GM12878 (cell line): ENCODE results near the gene LYPD4. TPM values are rescaled to one million over a fixed set of nuclear protein-coding genes. Genes with fewer than 3 reads are reported as not detected.

Experiments
- ATAC-seq: fragments of 200-7000 bp; cut with Tn5 transposase; 3 replicates; pipeline ENCODE4 v1.9.1; 2020; ENCODE audit warnings: mild to moderate bottlenecking, moderate library complexity
- BruUV-seq: library from RNA; stranded (reverse); fragments of 400-500 nt; replicated peaks from 2 replicates; lab custom pipeline; 2021; lab: Mats Ljungman, UMichigan
- CTCF ChIA-PET: fragments of 300-600 bp; sonication (Branson Sonifier 250); formaldehyde crosslinking; extraction: SDS; loops from one replicate; lab custom pipeline; 2021; ENCODE audit warnings: inconsistent platforms; lab: Yijun Ruan, JAX
- POLR2A ChIA-PET: fragments of 350-600 bp; formaldehyde crosslinking; extraction: SDS; loops from one replicate; lab custom pipeline; 2021; ENCODE audit warnings: inconsistent platforms; lab: Charles Lee
- RAD21 ChIA-PET: fragments of 300-600 bp; sonication (Branson Sonifier 250); formaldehyde crosslinking; loops from one replicate; lab custom pipeline; 2023; ENCODE audit warnings: antibody characterized with exemption; ENCODE audit not compliant: unreplicated experiment; lab: Charles Lee
- SMC1A ChIA-PET: fragments of 300-600 bp; sonication (Branson Sonifier 250); formaldehyde crosslinking; loops from one replicate; lab custom pipeline; 2023; ENCODE audit not compliant: unreplicated experiment, uncharacterized antibody; lab: Charles Lee
- DNase-seq: peaks from one replicate; pipeline ENCODE4 v3.0.0-alpha.2; 2011; ENCODE audit warnings: low read depth, low spot score
- FAIRE-seq: peaks from 3 replicates; lab custom pipeline; 2011; peaks lifted over from hg19 to GRCh38; lab: Jason Lieb, UNC
- H2AFZ ChIP-seq: 2 replicates; pipeline ENCODE4 v1.6.0; 2011; ENCODE audit warnings: low read depth, low read length, control low read depth; ENCODE audit not compliant: control insufficient read depth
- H3K27ac ChIP-seq: 2 replicates; pipeline ENCODE4 v1.5.1; 2011; ENCODE audit warnings: control low read depth; ENCODE audit not compliant: control insufficient read depth, insufficient read depth
- H3K27me3 ChIP-seq, 2 experiments: replicated peaks in 1 of 2; 2 replicates each; pipeline versions ENCODE4 v1.6.0 to v1.6.1; 2011; ENCODE audit warnings: low read length in 1 of 2; ENCODE audit not compliant: control insufficient read depth in 2 of 2, insufficient read depth in 2 of 2
- H3K36me3 ChIP-seq, 2 experiments: 2 replicates each; pipeline ENCODE4 v1.5.1; 2011; ENCODE audit warnings: low read length in 1 of 2; ENCODE audit not compliant: control insufficient read depth in 2 of 2, insufficient read depth in 2 of 2
- H3K4me1 ChIP-seq: 2 replicates; pipeline ENCODE4 v1.6.1; 2011; ENCODE audit warnings: mild to moderate bottlenecking, low read length, moderate library complexity, mixed read lengths; ENCODE audit not compliant: control insufficient read depth, insufficient read depth
- H3K4me2 ChIP-seq: 2 replicates; pipeline ENCODE4 v1.6.0; 2011; ENCODE audit warnings: control low read depth; ENCODE audit not compliant: control insufficient read depth, insufficient read depth
- H3K4me3 ChIP-seq: fragments of 200-600 bp; sonication (generic); 2 replicates; pipeline ENCODE4 v1.5.1; 2016
- H3K79me2 ChIP-seq: 2 replicates; pipeline ENCODE4 v1.6.0; 2011; ENCODE audit warnings: low read length; ENCODE audit not compliant: control insufficient read depth, insufficient read depth
- H3K9ac ChIP-seq: 2 replicates; pipeline ENCODE4 v1.8.0; 2011; ENCODE audit warnings: low read length, control low read depth, mixed read lengths; ENCODE audit not compliant: control insufficient read depth, insufficient read depth
- H3K9me3 ChIP-seq: replicated peaks from 3 replicates; pipeline ENCODE4 v1.5.1; 2011; ENCODE audit warnings: mild to moderate bottlenecking, low read length; ENCODE audit not compliant: control insufficient read depth, insufficient read depth
- H4K20me1 ChIP-seq: 2 replicates; pipeline ENCODE4 v1.6.0; 2011; ENCODE audit not compliant: control insufficient read depth, insufficient read depth
- E2F4 ChIP-seq: IDR thresholded peaks from 2 replicates; pipeline ENCODE4 v1.6.1; 2012; ENCODE audit warnings: low read depth, low read length, improper control_type of control experiment
- HDGF ChIP-seq: fragments of 450-650 bp; IDR thresholded peaks from 2 replicates; pipeline ENCODE4 v1.6.1; 2016; ENCODE audit warnings: antibody characterized with exemption
- NFYB ChIP-seq: IDR thresholded peaks from 2 replicates; pipeline ENCODE4 v1.6.1; 2011; ENCODE audit warnings: low read depth, mild to moderate bottlenecking, low read length, improper control_type of control experiment, moderate library complexity; ENCODE audit not compliant: insufficient read depth
- PAX8 ChIP-seq: fragments of 450-650 bp; IDR thresholded peaks from 2 replicates; pipeline ENCODE4 v1.6.1; 2017; ENCODE audit warnings: mild to moderate bottlenecking, moderate library complexity
- ZZZ3 ChIP-seq: IDR thresholded peaks from 2 replicates; pipeline ENCODE4 v1.6.1; 2011; ENCODE audit warnings: low read depth; ENCODE audit not compliant: control insufficient read depth, insufficient read length
- WGBS: methylation state at CpG from one replicate; pipeline ENCODE4 v1.1.6; 2016; ENCODE audit warnings: low lambda C conversion rate; ENCODE audit not compliant: insufficient replicate concordance, insufficient coverage; ENCODE audit errors: missing lambda C conversion rate; 5-methylcytosine and 5-hydroxymethylcytosine counted together
- in situ Hi-C: fragments of 300-500 bp; cut with MboI; formaldehyde crosslinking; loops from 9 replicates; pipeline ENCODE4 v1.14.3; 2018; ENCODE audit warnings: mixed read lengths
- intact Hi-C: fragments of 100-400 bp; cut with micrococcal nuclease; formaldehyde crosslinking; loops from one replicate; pipeline ENCODE4 v1.14.2; 2022; ENCODE audit not compliant: unreplicated experiment
- polyA plus RNA-seq, 11 experiments: library from polyadenylated mRNA; depleted of rRNA in 4 of 11; unstranded in 6 of 11; stranded (reverse) in 5 of 11; fragments of >200 nt; fragmentation: Nextera tagmentation in 4 of 11; fragmentation: Illumina TruSeq in 1 of 11; extraction: Ambion mirVana in 4 of 11; extraction: Trizol in 1 of 11; gene quantifications; 1 replicate in 1 of 11; 2 replicates in 10 of 11; pipeline versions ENCODE4 v1.2.1 to v1.2.3, GENCODE V29; 2011 to 2016; ENCODE audit warnings: inconsistent platforms in 2 of 11, missing spikeins in 2 of 11, low read depth in 1 of 11
- total RNA-seq, 4 experiments: library from RNA; depleted of rRNA in 3 of 4; stranded (reverse); fragments of >200 nt in 3 of 4; fragmentation: Illumina TruSeq in 1 of 4; extraction: Trizol in 1 of 4; gene quantifications; 2 replicates each; pipeline versions ENCODE4 v1.2.1 to v1.2.3, GENCODE V29; 2013 to 2021
- TF ChIP-seq, protein P1 (sequence below): fragments of 450-650 bp; IDR thresholded peaks from 2 replicates; pipeline ENCODE4 v1.6.1; 2017; ENCODE audit warnings: mild to moderate bottlenecking
- TF ChIP-seq, protein P2 (sequence below): IDR thresholded peaks from 2 replicates; pipeline ENCODE4 v1.6.1; 2011; ENCODE audit warnings: borderline replicate concordance, low read depth, mild to moderate bottlenecking, moderate library complexity, mixed read lengths, low read length; ENCODE audit not compliant: insufficient read depth; ENCODE audit errors: extremely low read length

The LYPD4 gene
- total and polyA plus RNA-seq, 10 of the 15 experiments (the other 5 are each of a cell fraction or from before 2014, with no cell fraction given), result not detected

DNA sequence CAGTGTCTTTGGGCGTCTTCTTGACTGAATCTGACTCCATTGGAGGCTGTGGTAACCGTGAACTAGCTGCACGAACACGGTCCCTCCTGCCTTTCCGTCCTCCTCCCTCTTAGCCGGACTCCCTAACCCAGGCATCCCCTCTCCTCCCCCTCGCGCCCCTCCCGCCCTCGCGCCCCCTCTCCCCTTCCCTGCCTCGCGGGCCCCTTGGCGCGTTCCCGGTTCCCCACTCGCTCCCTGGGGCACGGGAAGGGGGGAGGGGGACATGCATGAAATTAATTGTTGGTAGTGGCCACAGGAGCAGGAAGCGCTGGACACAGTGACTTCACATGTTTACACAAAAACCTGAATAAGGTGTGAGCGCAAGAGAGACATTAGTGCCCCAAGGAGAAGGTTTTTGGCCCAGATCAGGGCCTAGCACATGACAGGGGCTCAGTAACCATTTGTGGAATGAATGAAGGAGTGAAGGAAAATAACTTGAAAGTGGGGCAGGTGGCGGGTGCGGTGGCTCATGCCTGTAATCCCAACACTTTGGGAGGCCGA is 638 bp upstream of the LYPD4 start (continued):
- no peak for TF ChIP-seq HDGF

DNA sequence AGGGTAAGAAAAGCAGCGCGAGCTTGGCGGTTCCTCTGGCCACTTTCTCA is 343 bp upstream of the LYPD4 start, which contains the start of gene DMRTC2:
DMRTC2 (plus strand) TSS at position 42 of the 50 bp plus-strand sequence. CDS start 2,387 bp downstream, outside the sequence.
- POLR2A ChIA-PET, result no interaction called here
- CTCF ChIA-PET, result no interaction called here
- FAIRE-seq (no peak), DNase-seq (no peak), ATAC-seq (no peak)
- in situ Hi-C loops, result no loop called here
- SMC1A ChIA-PET, result no interaction called here
- Histone ChIP-seq H3K4me3 (no peak within 1 kb of the TSS), H3K27ac (no peak within 1 kb of the TSS), H2AFZ (no peak within 1 kb of the TSS), H3K4me2 (no peak within 1 kb of the TSS), H3K9me3 (no peaks in the 10 kb centered on the region), H4K20me1 (no peaks in the 10 kb centered on the region), H3K27me3 (peaks cover 0 to 1% of the 10 kb centered on the region in 2 experiments; a peak in 2 of 4 replicates), H3K79me2 (no peaks in the 10 kb centered on the region), H3K36me3 (no peaks in the 10 kb centered on the region), H3K9ac (no peak within 1 kb of the TSS), H3K4me1 (no peaks in the 10 kb centered on the region)
- no TSS peak for BruUV-seq
- TF ChIP-seq, protein P1, sequence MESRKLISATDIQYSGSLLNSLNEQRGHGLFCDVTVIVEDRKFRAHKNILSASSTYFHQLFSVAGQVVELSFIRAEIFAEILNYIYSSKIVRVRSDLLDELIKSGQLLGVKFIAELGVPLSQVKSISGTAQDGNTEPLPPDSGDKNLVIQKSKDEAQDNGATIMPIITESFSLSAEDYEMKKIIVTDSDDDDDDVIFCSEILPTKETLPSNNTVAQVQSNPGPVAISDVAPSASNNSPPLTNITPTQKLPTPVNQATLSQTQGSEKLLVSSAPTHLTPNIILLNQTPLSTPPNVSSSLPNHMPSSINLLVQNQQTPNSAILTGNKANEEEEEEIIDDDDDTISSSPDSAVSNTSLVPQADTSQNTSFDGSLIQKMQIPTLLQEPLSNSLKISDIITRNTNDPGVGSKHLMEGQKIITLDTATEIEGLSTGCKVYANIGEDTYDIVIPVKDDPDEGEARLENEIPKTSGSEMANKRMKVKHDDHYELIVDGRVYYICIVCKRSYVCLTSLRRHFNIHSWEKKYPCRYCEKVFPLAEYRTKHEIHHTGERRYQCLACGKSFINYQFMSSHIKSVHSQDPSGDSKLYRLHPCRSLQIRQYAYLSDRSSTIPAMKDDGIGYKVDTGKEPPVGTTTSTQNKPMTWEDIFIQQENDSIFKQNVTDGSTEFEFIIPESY, result no peak
- RAD21 ChIA-PET, result no interaction called here
- WGBS, result 98% methylated on average over 3 of the region's 3 CpGs
- intact Hi-C loops, result no loop called here

- no peaks in the 10 kb centered on the region for H3K79me2 ChIP-seq
- TF ChIP-seq PAX8, result no peak
- TF ChIP-seq E2F4, result no peak
- no peak for TF ChIP-seq NFYB
- TF ChIP-seq, protein P2, sequence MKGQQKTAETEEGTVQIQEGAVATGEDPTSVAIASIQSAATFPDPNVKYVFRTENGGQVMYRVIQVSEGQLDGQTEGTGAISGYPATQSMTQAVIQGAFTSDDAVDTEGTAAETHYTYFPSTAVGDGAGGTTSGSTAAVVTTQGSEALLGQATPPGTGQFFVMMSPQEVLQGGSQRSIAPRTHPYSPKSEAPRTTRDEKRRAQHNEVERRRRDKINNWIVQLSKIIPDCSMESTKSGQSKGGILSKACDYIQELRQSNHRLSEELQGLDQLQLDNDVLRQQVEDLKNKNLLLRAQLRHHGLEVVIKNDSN, result no peak
- TF ChIP-seq ZZZ3, result no peak
- peaks cover 3 to 4% of the 10 kb centered on the region in 2 experiments; a peak in 2 of 4 replicates for H3K27me3 ChIP-seq
- no peak overlapping the region for H3K9ac ChIP-seq
- ChIA-PET POLR2A (interaction anchor here (0.6 kb wide), 1 partner anchor 42 kb away, joined by 3 read pairs; no protein-coding TSS in a partner anchor), SMC1A (no interaction called here), RAD21 (no interaction called here), CTCF (interaction anchor here (1.1 to 1.6 kb wide), 3 partner anchors 8 to 90 kb away, joined by 3 to 4 read pairs (median 4); no protein-coding TSS in a partner anchor)
- H3K4me1 ChIP-seq, result no peaks in the 10 kb centered on the region
- H2AFZ ChIP-seq, result no peak overlapping the region
- ATAC-seq (no peak), DNase-seq (no peak), FAIRE-seq (no peak)
- 43% methylated on average over 6 of the region's 7 CpGs for WGBS
- intact Hi-C loops (no loop called here), in situ Hi-C loops (no loop called here)
- H3K27ac ChIP-seq, result no peak overlapping the region
- no peak overlapping the region for H3K4me2 ChIP-seq
- no peaks in the 10 kb centered on the region for H3K9me3 ChIP-seq
- H3K36me3 ChIP-seq, result no peaks in the 10 kb centered on the region
- H3K4me3 ChIP-seq, result no peak overlapping the region
- H4K20me1 ChIP-seq, result no peaks in the 10 kb centered on the region
- BruUV-seq, result no TSS peak
These were observed 1.1 kb downstream of the LYPD4 start for GRCh38 chr19:41843371-41843770.
